Measurements from ENCODE around the gene TESMIN.

TESMIN gene

DNA sequence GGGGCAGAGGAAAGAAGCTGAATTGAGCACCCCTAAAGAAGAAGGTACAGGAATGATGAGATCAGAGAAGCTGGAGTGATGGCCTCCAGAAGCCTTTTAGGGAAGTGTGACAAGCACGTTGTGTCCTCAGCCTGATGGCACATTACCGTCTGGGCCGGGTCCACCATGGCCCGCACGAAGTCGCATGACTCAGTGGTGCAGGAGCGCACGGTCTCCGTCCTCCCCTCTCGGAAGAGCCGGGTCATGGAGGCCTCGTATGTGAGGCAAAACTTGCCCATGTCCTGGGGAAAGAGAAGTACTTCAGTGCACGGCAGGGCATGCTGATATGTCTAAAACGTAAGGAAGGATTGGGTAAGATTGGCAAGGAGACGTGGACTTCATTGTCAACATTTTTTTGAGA, 11.2 kb upstream of the TESMIN start:
- DNase-seq (ENCODE audit: low read depth in 3 of 3) = no peak

DNA sequence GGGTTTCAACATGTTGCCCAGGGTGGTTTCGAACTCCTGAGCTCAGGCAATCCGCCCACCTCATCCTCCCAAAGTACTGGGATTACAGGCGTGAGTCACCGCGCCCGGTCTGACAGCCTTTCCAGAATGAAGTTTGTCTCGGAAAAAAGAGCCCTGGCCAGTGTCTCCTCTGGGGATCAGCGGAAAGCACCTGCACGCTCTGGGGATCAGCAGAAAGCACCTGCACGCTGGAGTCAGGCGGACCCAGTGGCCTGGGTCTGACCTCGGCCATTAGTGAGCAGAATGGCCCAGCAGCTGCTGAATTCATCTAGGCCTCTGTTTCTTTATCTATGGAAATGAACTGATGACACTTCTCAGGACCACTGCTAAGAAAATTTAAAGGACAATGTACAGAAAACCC, 10.5 kb upstream of the TESMIN start:
- no peak for DNase-seq (ENCODE audit: low read depth in 3 of 3)

DNA sequence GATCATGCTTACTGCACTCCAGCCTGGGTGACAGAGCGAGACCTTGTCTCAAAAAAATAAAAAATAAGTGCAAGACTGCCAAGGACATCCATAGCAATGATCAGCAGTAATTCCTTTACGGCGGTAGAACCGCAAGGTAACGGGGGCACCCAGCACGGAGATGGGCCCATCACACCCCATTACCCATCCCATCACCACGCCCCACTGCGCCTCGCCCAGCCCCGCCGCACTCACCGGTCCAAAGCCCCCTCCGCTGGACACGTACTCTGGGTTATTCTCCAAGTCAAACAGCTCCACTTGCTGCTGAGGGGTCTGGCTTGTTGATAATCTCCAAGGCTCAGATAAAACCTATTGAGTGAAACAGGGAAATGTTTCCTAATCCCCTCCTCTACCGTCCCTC, 8.7 kb upstream of the TESMIN start:
- DNase-seq (ENCODE audit: low read depth in 3 of 3) = no peak

DNA sequence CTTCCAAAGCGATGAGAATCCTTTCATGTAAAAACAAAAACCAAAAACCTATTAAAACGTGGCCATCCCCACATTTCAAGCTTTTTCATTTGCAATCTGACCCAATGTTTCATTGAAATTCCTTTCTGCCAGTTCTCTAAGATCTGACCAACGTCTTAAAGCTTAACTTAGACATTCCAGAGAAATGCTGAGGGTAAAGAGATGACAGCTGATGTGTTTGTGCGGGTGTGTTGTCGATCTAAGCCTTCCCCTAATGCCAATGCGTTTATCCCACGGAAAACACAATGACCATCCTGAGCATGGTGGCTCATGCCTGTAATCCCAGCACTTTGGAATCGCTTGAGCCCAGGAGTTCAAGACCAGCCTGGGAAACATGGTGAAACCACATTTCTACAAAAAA, 6.4 kb upstream of the TESMIN start:
- no peak for DNase-seq (ENCODE audit: low read depth in 3 of 3)

DNA sequence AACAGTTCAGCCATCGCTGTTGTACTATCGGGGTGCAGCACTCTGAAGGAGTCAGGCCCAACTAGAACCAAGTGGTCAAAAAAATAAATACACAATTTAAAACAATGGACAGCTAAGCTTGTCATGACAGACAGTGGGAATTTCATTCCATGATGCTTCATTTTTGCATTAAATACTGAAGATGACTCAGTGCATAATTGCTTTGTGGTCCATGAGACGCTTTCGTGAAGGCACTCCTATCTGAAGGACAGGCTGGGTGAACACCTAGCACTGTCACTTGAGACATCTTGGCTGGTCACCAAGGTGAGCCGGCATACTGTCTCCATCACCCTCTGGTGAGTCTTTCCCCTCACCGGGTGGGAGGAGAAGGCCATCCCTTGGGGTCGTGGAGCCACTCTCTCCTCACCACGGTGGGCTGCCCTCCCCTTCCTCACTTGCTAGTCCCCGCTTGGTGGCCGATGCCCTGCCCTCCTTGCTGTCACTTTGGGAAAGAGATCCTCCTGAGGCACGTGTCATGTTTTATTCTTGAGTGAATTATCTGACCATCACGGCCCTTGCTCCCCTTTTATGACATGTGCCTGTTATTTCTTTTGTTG, 4.9 kb upstream of the TESMIN start:
- DNase-seq (ENCODE audit: low read depth in 3 of 3) = no peak

DNA sequence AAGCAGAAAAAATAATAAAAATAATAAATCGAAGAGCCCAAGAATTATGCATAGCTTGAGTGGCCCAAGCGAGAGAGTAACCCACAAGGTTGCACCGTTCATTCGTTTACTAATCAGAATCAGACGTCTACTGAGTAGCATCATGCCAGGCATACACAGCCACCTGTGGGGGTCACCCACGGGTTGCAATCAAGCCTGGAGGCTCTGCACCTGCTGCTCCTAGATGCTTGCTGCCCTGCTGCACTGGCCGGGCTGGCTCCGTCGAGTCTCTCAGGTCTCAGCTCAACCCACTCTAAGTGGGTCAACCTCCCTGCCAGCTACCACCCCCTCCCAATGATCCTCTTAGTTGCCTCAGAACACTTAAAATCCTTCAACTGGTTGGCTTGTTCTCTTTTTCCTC, 2.0 kb upstream of the TESMIN start:
- DNase-seq (ENCODE audit: low read depth in 3 of 3) = no peak

DNA sequence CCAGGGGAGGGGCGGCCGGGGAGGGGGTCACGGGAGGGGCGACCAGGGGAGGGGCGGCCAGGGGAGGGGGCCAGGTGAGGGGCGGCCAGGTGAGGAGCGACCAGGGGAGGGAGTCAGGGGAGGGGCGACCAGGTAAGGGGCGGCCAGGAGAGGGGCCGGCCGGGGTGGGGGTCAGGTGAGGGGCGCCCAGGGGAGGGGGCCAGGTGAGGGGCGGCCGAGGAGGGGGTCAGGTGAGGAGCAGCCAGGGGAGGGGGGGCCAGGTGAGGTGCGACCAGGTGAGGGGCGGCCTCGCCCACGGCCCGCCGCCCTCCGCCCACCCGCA, 355 bp downstream of the TESMIN start:
- DNase-seq (ENCODE audit: low read depth in 3 of 3) = no peak

DNA sequence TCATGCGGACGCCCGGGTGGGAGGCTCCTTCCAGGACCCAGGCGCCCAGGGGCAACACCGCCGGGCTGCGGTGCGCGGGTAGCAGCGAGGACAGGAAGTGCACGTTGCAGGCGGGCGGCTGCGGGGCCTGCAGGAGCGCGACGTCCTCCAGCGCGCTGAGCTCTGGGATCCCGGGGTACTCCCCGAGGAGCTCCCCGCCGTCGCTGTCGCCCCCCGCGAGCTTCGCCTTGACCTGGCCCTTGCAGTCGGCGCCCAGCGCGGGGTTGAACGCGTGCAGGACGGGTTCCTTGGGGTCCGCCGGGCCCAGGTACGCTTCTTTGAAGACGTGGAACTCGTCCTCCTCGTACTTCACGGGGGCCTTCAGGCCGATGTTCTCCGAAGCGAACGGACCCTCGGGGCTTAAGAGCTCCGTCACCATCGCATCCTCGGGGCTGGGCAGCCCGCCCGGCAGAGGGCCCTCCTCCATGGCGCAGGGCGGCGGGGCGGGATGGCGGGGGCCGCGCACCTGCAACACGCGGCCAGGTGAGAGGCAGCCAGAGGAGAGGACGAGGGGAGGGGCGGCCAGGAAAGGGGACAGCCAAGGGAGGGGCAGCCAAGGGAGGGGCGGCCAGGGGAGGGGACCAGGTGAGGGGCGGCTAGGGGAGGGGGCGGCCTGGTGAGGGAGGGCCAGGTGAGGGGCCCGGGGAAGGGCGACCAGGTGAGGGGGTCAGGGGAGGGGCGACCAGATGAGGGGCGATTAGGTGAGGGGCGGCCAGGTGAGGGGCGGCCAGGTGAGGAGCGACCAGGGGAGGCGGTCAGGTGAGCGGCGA, 921 bp downstream of the TESMIN start:
- no peak for DNase-seq (ENCODE audit: low read depth in 3 of 3)

DNA sequence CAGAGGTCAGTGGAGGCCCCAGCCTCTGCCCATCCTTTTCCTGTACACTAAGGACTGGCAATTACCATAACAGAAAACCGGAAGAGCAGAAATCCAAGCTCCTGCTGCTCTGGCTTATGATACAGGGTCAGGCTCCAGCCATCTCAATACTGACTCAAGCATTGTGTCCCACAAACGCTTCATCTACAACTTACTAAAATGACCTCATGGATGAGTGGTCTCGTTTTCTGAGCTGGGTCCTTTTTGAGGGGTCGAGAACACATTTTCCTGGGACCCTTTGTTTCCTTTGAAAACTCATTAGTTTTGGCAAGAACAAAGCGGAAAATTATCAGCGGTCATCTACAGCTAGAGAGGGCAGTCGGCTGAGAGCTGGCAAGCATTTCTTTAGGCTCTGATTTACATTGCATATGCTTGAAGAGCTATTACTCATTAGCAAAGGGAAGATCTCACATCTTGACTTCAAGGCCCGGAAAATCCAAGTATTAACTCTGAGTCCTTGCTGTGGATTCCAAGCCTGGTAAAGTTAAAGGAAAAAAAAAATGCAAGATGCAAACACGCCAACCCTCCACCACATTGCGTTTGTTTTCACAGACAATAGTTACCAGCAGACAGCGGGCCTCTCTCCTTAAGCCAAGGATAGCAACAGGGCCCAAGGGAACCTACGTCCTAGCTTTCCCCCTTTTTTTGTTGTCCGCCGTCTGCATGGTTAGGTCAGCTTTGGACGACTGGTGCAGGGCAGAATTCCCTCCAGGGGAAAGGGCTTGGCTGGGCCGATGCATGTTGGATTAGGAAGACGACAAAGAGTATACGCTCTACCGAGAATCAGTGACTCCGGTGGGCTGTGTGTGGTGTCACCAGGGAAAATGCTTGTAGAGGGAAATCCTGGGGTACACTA, 1.8 kb downstream of the TESMIN start:
- no peak for DNase-seq (ENCODE audit: low read depth in 3 of 3)

DNA sequence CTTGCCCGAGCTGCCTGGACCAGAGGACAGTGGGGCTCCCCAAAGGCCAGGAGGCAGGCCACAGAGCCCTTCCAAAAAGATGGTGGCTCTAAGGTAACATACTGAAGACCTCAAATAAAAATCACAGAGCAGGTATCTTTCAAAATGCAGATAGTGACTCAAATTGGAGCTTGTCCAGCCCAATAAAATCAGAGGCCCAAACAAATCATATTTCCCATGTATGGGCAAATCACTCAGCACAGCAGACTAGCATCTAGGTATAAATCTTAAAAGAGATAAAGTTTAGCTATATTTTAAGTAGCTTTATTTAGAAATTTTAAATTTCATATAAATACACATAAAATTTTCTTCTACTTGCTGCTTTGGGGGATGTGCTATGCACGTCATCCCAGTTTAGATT, 3.3 kb downstream of the TESMIN start:
- DNase-seq (ENCODE audit: low read depth in 3 of 3) = no peak

DNA sequence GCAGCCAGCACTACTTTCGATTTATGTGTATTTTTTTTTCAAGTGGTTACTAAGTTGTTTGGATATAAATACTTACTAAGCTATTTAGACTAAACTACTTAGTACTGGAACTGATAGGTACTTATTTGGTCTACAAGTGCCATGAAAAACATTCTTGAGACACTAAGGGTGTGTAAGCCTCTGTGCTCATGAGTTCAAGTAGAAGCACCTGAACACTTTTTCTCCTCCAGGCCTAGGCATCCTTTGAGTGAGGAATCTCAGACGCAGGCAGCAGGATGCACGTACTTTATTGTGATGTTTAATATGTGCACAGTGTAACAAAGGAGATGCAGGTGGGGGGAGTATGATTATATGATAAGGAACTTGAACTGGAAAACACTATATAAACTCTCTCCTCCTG, 7.8 kb downstream of the TESMIN start:
- no peak for DNase-seq (ENCODE audit: low read depth in 3 of 3)

DNA sequence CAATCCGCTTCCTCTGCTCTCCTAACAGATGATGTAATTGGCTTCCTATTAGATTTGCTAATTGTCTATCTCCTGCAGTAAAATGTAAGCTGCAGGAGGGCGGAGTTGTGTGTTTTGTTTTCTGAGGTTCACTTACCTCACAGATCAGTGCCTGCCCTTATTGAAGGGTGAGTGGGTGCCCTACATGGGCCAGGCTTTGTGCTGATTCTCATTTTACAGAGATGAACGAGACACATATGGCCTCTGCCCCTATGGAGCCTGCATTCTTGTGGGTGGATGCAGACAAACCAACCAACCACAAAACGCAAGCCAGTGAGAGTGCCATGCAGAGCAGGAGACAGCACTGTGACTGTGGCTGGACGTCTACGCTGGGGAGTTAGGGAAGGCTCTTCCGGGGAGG, 9.9 kb downstream of the TESMIN start:
- DNase-seq (ENCODE audit: low read depth in 3 of 3) = no peak

DNA sequence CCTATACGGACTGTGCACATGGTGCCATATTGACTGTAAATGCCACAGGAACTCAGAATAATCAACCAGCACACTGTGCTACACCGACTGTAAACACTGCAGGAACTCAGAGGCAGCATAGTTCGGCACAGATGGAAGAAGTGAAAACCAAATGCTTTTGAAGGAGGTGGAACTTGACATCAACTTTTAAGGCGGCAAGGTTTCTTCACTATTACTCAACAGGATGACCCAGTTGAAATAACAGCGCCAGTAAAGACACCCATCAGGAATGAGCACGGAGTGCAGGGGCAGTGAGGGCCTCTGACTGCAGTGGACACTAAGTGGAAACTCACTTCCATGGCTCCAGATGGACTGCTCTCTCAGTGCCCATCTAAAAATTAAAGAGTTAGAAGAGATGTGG, 15.7 kb downstream of the TESMIN start:
- DNase-seq (ENCODE audit: low read depth in 3 of 3) = no peak

DNA sequence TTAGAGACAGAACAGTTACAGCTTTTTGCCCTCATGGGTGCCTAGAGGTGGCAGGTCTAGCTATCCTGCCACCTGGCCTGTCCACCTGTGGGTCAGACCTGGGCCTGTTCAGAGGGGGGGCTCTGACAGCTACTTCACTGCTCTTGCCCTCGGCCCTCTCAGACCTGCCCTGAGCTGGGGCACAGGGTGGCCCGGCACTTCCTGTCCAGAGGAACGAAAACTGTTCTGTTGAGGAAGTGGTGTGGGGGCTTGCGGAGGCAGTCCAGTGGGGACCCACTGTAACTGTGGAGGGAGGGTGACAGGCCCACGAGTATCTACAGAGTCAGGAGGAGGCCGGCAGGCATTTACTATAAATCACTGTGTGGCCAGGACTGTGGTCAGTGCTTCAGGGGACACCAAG, 16.2 kb downstream of the TESMIN start:
- DNase-seq (ENCODE audit: low read depth in 3 of 3) = no peak

DNA sequence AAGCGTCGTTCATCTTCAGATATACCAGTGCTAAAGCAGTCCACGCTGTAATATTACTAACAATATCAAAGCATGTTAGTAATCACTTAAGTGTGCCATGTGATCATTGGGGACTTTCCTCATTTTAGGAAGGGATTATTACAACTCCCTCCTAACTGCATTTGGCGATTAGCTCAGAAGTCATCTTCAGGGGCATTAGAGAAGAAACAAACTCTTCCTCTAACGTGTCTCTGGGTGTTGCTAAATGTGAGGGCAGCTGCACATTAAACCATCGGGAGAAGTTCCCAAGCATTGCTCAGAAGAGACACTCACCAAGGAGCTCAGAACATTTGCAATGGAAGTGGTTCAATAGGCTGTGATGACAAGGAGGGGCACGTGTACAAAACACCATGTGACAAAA, 17.2 kb downstream of the TESMIN start:
- DNase-seq (ENCODE audit: low read depth in 3 of 3) = no peak

DNA sequence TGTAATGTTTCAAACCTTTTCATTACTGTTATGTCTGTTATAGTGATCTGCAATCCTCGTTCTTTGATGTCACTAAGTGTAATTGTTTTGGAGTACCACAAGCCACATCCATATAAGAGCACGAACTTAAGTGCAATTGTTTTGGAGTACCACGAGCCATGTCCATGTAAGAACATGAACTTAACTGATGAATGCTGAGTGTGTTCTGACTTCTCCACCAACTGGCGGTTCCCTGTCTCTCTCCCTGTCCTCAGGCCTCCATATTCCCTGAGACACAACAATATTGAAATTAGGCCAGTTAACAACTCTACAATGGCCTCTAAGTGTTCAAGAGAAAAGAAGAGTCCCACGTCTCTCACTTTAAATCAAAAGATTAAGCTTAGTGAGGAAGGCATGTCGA, 23.5 kb downstream of the TESMIN start:
- DNase-seq (ENCODE audit: low read depth in 3 of 3) = no peak

DNA sequence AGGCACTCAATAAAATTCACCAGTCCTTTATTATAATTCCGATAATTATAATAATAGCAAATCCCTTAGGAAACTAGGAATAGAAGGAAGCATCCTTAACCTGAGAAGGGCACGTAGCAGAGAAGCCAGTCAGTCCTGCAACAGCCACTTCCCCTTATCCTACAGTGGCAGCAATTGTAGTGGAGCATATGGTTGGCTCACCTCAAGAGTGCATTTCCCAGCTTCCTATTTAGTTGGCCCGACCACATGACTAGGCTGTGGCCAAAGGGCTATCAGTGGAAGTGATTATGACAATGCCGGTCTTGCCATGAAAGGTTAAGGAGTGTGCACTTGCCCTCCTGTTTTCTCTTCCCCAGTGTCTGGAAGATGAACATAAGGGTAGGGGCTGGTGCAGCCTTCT, 27.0 kb downstream of the TESMIN start:
- no peak for DNase-seq (ENCODE audit: low read depth in 3 of 3)

DNA sequence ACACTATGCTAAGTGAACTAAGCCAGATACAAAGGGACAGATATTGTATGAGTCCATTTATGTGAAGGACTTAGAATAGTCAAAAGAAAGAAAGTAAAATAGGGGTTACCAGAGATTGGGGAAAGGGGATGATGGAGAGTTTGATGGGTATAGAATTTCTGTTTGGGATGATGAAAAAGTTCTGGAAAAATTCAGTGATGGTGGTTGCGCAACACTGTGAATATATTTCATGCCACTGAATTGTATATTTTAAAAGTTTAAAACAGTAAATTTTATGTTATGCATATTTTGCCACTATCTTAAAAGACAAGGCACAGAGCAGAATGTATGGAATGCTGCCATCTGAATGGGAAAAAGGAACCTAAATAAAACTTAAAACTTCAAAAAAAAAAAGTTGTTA, 29.2 kb downstream of the TESMIN start:
- DNase-seq (ENCODE audit: low read depth in 3 of 3) = no peak

DNA sequence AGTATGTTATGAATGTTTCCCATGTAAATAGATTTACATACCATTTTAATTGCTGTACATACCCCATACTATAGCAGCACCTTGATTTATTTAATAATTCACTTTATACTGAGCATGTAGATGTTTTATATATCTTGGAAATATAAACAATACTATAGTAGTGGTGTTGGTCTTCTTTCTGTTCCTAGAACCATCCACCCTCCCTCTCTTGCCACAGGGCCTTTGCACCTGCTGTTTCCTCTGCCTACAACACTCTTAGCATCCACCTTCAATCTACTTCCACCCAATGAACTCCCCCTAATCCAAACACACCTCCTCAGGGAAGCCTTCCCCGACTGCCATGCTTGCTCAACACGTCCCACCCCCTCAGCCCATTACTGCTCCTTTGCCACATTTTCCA, 30.2 kb downstream of the TESMIN start:
- DNase-seq (ENCODE audit: low read depth in 3 of 3) = no peak

DNA sequence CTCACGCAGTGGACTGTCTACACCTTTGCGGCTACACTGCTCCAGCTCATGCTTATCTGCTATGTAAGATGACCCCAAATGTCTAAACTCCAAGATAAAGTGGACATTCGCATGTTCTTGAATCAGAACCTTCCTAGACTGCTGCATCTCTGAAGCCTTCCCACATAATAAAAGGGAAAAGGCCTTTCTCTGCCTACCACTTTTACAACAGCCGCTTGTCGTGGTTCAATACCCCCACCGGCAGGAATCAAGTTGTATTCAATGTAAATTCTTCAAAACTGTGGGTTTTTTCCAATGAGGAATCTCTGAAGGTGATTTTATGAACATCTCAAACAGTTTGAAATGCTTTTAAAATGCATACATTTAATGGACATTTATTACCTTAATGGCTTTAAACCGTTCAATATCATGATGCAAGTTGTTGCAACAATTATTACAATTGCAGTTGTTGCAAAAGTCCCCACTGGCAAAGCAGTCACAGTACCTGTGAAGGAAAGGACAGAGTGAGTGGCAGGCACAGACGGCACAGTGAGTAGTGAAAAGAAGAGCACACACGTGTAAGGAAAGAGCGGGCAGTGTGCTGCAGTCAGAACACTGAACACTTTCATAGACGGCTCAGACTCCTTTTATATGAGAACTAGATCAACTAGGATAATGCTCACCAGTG, 35.7 kb downstream of the TESMIN start:
- DNase-seq (ENCODE audit: low read depth in 3 of 3) = no peak

DNA sequence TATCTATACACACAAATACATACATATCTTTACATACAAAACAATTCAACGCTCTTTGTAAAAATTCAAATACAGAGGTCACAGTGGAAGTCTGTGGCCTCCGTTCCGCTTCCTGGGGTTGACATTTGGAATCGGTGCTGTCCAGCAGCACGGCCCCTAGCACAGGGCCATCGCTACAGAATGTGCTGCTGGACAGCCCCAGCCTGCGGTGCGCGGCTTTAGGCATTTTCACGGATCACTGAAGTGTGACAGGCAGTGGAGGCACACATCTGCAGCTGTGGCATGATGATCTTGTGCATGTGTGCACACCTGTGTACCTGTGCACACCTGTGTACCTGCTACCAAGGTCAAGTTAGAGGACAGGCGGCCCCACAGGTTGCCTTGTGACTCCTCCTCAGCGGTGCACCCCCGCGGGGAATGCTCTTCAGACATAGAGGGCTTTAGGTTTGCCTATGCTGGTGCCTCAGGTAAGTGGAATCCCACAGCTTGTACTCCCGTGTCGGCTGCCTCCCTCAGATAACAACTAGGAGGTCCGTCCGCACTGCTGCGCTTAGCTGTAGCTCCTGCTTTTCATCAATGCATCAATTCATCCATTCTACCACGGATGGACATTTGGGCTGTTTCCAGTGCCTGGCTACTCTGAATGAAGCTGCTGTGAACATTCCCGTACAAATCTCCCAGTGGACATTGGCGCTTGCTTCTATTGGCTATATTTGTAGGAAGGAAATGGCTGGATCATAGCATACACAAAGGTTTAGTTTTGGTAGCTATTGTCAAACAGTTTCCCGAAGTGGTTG, 37.1 kb downstream of the TESMIN start:
- no peak for DNase-seq (ENCODE audit: low read depth in 3 of 3)

DNA sequence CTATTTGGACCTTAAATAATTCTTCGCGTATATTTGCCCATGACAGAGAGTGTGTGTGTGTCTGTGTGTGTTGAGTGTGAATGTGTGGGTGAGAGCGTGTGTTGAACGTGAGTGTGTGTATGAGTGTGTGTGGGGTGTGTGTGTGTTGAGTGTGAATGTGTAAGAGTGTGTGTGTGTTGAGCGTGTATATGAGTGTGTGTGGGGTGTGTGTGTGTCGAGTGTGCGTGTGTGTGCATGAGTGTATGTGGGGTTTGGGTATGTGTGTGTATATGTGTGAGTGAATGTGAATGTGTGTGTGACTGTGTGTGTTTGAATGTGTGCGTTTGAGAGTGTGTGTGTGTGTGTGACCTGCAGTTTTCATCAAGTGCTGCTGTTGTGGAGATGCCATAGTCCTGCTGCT, 40.2 kb downstream of the TESMIN start:
- DNase-seq (ENCODE audit: low read depth in 3 of 3) = no peak
